AG04449 (cell line): ENCODE data around the gene P4HB.

Source experiments
- CTCF ChIA-PET: fragments of 350-600 bp; formaldehyde crosslinking; extraction: SDS; loops from one replicate; lab custom pipeline; 2021; ENCODE audit warnings: antibody characterized with exemption; lab: Yijun Ruan, JAX
- POLR2A ChIA-PET: fragments of 400-600, 350-600 bp; formaldehyde crosslinking; extraction: SDS; loops from one replicate; lab custom pipeline; 2020; ENCODE audit warnings: antibody characterized with exemption, inconsistent platforms; lab: Yijun Ruan, JAX
- DNase-seq: peaks from one replicate; pipeline ENCODE4 v3.0.0-alpha.2; 2010; ENCODE audit warnings: low read depth, low spot score
- H3K4me3 ChIP-seq: 2 replicates; pipeline ENCODE4 v1.5.1; 2011; ENCODE audit warnings: low read depth, mild to moderate bottlenecking, control low read depth, low read length
- CTCF ChIP-seq: IDR thresholded peaks from one replicate; pipeline ENCODE4 v1.5.1; 2011; ENCODE audit warnings: mild to moderate bottlenecking, moderate library complexity, low read length, control low read depth, inconsistent platforms; ENCODE audit not compliant: insufficient read depth; ENCODE audit errors: missing control alignments

The P4HB gene

GRCh38 chr17:81822996-81823819, 37.1 kb downstream of the P4HB start:
- CTCF ChIA-PET, result no interaction called here
- TF ChIP-seq CTCF, result no peak

GRCh38 chr17:81822312-81822637, 38.1 kb downstream of the P4HB start:
- H3K4me3 ChIP-seq, result no peak overlapping the region
- TF ChIP-seq CTCF, result no peak
- DNase-seq, result no peak
- POLR2A ChIA-PET, result interaction anchor here (1.3 kb wide), 1 partner anchor 11 kb away, joined by 3 read pairs; the partner anchor contains the start of gene MCRIP1
- CTCF ChIA-PET, result interaction anchor here (1.7 kb wide), 1 partner anchor 30 kb away, joined by 3 read pairs; no protein-coding TSS in a partner anchor

More at GRCh38 chr17:81822996-81823819, 37.1 kb downstream of the P4HB start:
- no peak for DNase-seq
- POLR2A ChIA-PET, result no interaction called here
- no peak overlapping the region for H3K4me3 ChIP-seq

- peak; percentile 64 for TF ChIP-seq CTCF
- H3K4me3 ChIP-seq, result no peak overlapping the region
- ChIA-PET CTCF (interaction anchor here (1.7 kb wide), 1 partner anchor 31 kb away, joined by 3 read pairs; no protein-coding TSS in a partner anchor), POLR2A (interaction anchor here (1.3 kb wide), 1 partner anchor 11 kb away, joined by 3 read pairs; the partner anchor contains the start of gene MCRIP1)
- DNase-seq, result no peak
Measured at GRCh38 chr17:81821603-81822311, 38.6 kb downstream of the P4HB start.

GRCh38 chr17:81821147-81821546, 39.2 kb downstream of the P4HB start:
- CTCF ChIA-PET, result interaction anchor here (1.7 kb wide), 1 partner anchor 31 kb away, joined by 3 read pairs; no protein-coding TSS in a partner anchor
- TF ChIP-seq CTCF, result no peak
- DNase-seq, result no peak
- no peak overlapping the region for H3K4me3 ChIP-seq
- POLR2A ChIA-PET, result interaction anchor here (1.3 kb wide), 1 partner anchor 12 kb away, joined by 3 read pairs; the partner anchor contains the start of gene MCRIP1

GRCh38 chr17:81819708-81820107, 40.6 kb downstream of the P4HB start:
- H3K4me3 ChIP-seq, result no peak overlapping the region
- POLR2A ChIA-PET, result no interaction called here
- no peak for TF ChIP-seq CTCF
- no peak for DNase-seq
- CTCF ChIA-PET, result no interaction called here

GRCh38 chr17:81817758-81818147, 42.6 kb downstream of the P4HB start:
- POLR2A ChIA-PET, result no interaction called here
- CTCF ChIA-PET, result interaction anchor here (1.3 kb wide), 1 partner anchor 10 kb away, joined by 4 read pairs; no protein-coding TSS in a partner anchor
- TF ChIP-seq CTCF, result no peak
- H3K4me3 ChIP-seq, result no peak overlapping the region
- DNase-seq, result no peak
